ENCODE data around the gene SIGLEC5. TPM values are rescaled to one million over a fixed set of nuclear protein-coding genes. Genes with fewer than 3 reads are reported as not detected.

Gene SIGLEC5
- total RNA-seq, 1 donor from 2014 or later, result 0.49 TPM

DNA sequence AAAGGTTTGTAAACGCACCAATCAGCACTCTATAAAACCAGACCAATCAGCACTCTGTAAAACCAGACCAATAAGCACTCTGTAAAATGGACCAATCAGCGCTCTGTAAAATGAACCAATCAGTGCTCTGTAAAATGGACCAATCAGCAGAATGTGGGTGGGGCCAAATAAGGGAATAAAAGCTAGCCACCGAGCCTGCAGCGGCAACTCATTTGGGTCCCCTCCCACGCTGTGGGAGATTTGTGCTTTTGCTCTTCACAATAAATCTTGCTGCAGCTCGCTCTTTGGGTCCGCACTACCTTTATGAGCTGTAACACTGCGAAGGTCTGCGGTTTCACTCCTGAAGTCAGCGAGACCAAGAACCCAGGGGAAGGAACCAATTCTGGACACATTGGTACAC, 31.1 kb downstream of the SIGLEC5 start:
- DNase-seq (ENCODE audit: extremely low spot score in 2 of 2), result no peak
- Histone ChIP-seq H3K27me3 (peaks cover 4% of the 10 kb centered on the region), H3K4me1 (peaks cover 6% of the 10 kb centered on the region), H3K36me3 (no peaks in the 10 kb centered on the region), H3K4me3 (no peak overlapping the region), H3K27ac (no peak overlapping the region), H3K9me3 (no peaks in the 10 kb centered on the region)
- intact Hi-C loops (cut with DNase I), result no loop called here
- TF ChIP-seq, protein P1, sequence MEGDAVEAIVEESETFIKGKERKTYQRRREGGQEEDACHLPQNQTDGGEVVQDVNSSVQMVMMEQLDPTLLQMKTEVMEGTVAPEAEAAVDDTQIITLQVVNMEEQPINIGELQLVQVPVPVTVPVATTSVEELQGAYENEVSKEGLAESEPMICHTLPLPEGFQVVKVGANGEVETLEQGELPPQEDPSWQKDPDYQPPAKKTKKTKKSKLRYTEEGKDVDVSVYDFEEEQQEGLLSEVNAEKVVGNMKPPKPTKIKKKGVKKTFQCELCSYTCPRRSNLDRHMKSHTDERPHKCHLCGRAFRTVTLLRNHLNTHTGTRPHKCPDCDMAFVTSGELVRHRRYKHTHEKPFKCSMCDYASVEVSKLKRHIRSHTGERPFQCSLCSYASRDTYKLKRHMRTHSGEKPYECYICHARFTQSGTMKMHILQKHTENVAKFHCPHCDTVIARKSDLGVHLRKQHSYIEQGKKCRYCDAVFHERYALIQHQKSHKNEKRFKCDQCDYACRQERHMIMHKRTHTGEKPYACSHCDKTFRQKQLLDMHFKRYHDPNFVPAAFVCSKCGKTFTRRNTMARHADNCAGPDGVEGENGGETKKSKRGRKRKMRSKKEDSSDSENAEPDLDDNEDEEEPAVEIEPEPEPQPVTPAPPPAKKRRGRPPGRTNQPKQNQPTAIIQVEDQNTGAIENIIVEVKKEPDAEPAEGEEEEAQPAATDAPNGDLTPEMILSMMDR (IDR thresholded peaks at IDR 0.05), result no peak
- TF ChIP-seq POLR2AphosphoS5 (IDR thresholded peaks at IDR 0.05; ENCODE audit: insufficient read depth in 1 of 2, low read depth in 1 of 2) (no peak), POLR2A (IDR thresholded peaks at IDR 0.05) (no peak)

DNA sequence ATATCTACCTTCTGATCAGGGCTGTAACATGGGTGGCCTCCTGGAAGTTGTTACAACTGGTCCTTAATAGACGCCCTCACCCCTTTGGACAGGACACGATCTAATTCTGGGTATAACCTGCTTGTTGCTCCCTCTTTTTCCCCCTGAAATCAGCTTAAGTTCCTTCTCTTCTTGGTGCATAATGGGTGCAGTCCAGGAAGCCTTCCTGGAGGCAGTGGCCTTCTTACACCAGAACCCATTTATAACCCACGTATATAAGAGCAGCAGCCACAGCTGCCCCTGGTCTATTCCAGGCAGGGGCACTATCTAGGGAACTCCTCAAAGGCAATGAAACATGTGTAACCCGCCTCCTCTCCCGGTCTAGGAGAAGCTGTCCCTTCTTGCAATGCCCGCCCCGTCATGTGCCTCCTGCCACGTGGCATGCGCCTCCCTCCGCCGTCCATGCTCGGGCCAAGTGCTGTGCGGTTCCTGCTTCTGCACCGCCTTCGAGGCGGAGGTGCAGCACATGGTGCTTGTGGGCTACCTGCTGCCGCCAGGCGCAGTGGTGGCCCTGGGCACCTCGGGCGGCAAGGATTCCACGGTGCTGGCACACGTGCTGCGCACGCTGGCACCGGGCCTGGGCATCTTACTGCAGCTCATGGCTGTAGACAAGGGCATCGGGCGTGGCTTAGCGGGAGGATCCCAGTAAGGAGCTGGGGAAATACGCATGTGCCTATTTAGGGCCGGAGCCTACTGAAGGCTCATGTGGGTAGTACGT, 31.9 kb downstream of the SIGLEC5 start:
- no peaks in the 10 kb centered on the region for H3K9me3 ChIP-seq
- no peak overlapping the region for H3K27ac ChIP-seq
- H3K27me3 ChIP-seq, result peaks cover 4% of the 10 kb centered on the region
- no peak overlapping the region for H3K4me3 ChIP-seq
- peaks cover 13% of the 10 kb centered on the region for H3K4me1 ChIP-seq
- DNase-seq (ENCODE audit: extremely low spot score in 2 of 2), result no peak
- no peaks in the 10 kb centered on the region for H3K36me3 ChIP-seq
- intact Hi-C loops (cut with DNase I), result no loop called here
- TF ChIP-seq POLR2AphosphoS5 (IDR thresholded peaks at IDR 0.05; ENCODE audit: insufficient read depth in 1 of 2, low read depth in 1 of 2) (no peak), POLR2A (IDR thresholded peaks at IDR 0.05) (no peak)
- TF ChIP-seq, protein P1 (IDR thresholded peaks at IDR 0.05), result no peak

DNA sequence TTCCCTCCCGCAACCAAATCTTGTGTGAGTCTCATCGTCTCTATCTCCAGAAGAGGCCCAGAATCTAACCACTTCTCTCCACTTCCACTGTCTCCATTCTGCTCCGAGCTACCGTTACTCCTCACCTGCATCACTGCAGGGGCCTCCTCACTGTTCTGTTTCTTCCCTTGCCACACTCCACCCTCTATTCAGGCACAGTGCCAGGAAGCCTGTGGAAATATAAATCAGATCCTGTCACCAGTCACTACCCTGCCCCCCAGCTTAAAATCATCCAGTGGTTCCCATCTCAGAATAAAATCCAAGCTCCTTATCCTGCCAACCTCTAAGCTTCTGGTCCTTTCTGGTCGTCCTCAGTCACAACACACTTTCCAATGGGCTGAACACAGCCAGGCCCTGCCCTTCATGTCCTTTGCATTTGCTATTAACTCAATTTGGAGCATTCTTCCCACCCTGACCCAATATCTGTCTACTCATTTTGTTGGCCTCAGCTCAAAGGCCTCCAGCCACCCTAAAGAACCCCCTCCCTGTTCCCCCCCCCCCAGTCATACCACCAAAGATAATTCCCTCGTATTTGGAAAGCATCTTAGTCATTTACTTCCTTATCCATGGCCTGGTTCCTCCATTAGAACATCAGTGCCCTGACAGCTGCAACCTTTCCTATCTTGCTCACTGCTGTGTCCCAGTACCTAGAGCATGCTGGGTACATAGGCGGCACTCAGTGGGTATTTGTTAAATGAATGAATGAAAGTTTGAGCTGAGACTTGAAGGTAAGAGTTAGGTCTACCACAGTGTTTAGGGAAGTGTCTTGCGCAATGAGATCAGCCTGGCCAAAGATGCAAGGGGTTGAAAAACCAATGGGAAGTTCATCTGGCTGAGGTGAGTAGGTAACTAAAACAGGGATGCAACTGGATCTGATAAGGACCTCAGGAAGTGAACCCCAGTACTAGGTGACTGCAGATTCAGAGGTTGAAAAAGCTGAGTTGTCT, 34.7 kb downstream of the SIGLEC5 start:
- DNase-seq (ENCODE audit: extremely low spot score in 2 of 2), result no peak
- Histone ChIP-seq H3K4me3 (no peak overlapping the region), H3K36me3 (no peaks in the 10 kb centered on the region), H3K4me1 (peaks cover 16% of the 10 kb centered on the region), H3K27me3 (peaks cover under 1% of the 10 kb centered on the region), H3K9me3 (no peaks in the 10 kb centered on the region), H3K27ac (no peak overlapping the region)
- TF ChIP-seq POLR2AphosphoS5 (IDR thresholded peaks at IDR 0.05; ENCODE audit: insufficient read depth in 1 of 2, low read depth in 1 of 2), result no peak
- TF ChIP-seq, protein P1 (IDR thresholded peaks at IDR 0.05), result no peak
- TF ChIP-seq POLR2A (IDR thresholded peaks at IDR 0.05), result no peak
- intact Hi-C loops (cut with DNase I), result no loop called here

DNA sequence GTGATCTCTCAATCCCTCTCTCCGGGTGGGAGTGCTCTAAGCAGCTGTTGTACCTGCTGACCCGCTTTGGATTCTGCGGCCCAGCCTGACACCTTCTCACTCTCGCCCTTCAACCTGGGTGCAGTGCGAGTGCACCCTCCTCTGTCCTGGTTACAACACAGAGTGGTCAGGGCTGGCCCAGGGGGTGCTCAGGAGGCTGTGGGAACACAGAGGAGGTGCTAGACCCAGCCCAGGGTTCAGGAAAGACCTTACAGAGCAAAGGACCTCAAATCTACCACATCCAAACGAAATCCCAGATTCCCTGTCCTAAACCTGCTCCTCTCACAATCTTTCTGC, 35.5 kb downstream of the SIGLEC5 start:
- Histone ChIP-seq H3K27ac (peak overlapping the region; percentile 45), H3K36me3 (no peaks in the 10 kb centered on the region), H3K9me3 (no peaks in the 10 kb centered on the region), H3K27me3 (no peaks in the 10 kb centered on the region), H3K4me3 (peak overlapping the region; percentile 60 to 61), H3K4me1 (peaks cover 16% of the 10 kb centered on the region)
- TF ChIP-seq POLR2A (IDR thresholded peaks at IDR 0.05), result no peak
- TF ChIP-seq, protein P1 (IDR thresholded peaks at IDR 0.05), result no peak
- TF ChIP-seq POLR2AphosphoS5 (IDR thresholded peaks at IDR 0.05; ENCODE audit: insufficient read depth in 1 of 2, low read depth in 1 of 2), result no peak
- DNase-seq (ENCODE audit: extremely low spot score in 2 of 2), result no peak
- intact Hi-C loops (cut with DNase I), result no loop called here
